Measurements from ENCODE around the gene CD59.

Gene CD59

GRCh38 chr11:33668951-33669596 is 67.1 kb downstream of the CD59 start:
- Mint-ChIP-seq H3K4me3 (no peak overlapping the region), H3K4me1 (no peaks in the 10 kb centered on the region), H3K9me3 (no peaks in the 10 kb centered on the region), H3K27me3 (ENCODE audit: low read depth, poor library complexity) (peaks cover 8% of the 10 kb centered on the region), H3K36me3 (ENCODE audit: low read depth) (peaks cover 29% of the 10 kb centered on the region), H3K27ac (no peak overlapping the region)
- DNase-seq: no peak
- TF ChIP-seq, protein P1, sequence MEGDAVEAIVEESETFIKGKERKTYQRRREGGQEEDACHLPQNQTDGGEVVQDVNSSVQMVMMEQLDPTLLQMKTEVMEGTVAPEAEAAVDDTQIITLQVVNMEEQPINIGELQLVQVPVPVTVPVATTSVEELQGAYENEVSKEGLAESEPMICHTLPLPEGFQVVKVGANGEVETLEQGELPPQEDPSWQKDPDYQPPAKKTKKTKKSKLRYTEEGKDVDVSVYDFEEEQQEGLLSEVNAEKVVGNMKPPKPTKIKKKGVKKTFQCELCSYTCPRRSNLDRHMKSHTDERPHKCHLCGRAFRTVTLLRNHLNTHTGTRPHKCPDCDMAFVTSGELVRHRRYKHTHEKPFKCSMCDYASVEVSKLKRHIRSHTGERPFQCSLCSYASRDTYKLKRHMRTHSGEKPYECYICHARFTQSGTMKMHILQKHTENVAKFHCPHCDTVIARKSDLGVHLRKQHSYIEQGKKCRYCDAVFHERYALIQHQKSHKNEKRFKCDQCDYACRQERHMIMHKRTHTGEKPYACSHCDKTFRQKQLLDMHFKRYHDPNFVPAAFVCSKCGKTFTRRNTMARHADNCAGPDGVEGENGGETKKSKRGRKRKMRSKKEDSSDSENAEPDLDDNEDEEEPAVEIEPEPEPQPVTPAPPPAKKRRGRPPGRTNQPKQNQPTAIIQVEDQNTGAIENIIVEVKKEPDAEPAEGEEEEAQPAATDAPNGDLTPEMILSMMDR (IDR thresholded peaks at IDR 0.05): no peak

DNA sequence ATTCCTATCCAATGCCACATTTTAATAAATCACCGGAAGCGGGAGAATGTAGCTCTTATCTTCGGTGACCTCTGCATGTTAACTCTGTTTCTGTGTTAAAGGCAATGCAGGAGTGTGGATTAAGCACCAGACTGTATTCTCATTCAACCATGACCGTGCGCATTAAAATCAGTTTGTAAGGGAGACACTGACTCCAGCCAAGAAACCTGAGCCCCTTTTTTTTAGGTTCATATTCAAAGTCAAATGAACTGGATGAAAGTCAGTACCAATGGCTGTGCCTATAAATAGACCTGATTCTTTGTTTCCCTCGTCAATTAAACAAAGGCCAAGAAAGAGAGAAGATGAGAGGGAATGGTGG is 67.8 kb downstream of the CD59 start:
- Mint-ChIP-seq H3K4me1 (no peaks in the 10 kb centered on the region), H3K9me3 (no peaks in the 10 kb centered on the region), H3K27me3 (ENCODE audit: low read depth, poor library complexity) (peaks cover 10% of the 10 kb centered on the region), H3K36me3 (ENCODE audit: low read depth) (peaks cover 30% of the 10 kb centered on the region), H3K4me3 (no peak overlapping the region), H3K27ac (no peak overlapping the region)
- no peak for DNase-seq
- TF ChIP-seq, protein P1 (IDR thresholded peaks at IDR 0.05): no peak

DNA sequence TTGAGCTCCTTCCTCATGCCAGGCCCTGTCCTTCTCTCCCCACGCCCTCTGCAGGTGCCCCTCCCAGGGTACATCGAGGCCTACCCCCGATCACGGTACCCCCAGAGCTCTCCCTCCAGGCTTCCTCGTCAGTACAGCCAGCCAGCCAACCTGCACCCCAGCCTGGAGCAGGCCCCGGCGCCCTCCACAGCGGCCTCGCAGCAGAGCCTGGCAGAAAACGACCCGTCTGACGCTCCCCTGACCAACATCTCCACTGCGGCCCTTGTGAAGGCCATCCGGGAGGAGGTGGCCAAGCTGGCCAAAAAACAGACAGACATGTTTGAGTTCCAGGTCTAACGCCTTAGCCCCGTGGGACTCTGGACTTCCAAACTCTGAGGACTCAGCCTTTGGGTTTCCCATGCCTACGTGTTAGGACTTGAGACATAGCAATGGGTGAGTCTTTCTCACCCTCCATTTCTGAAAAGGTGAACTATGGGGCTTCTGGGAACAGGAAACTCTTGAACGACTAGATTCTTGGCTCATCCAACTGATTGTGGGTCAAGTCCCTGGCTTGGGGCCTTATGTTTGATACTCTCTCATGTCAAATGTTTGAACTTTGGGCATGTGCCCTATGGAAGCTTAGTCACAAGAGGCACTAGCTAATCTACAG is 68.3 kb downstream of the CD59 start:
- TF ChIP-seq, protein P1 (IDR thresholded peaks at IDR 0.05): no peak
- Mint-ChIP-seq H3K27ac (no peak overlapping the region), H3K27me3 (ENCODE audit: low read depth, poor library complexity) (peaks cover 10% of the 10 kb centered on the region), H3K36me3 (ENCODE audit: low read depth) (peaks cover 30% of the 10 kb centered on the region), H3K4me3 (no peak overlapping the region), H3K9me3 (no peaks in the 10 kb centered on the region), H3K4me1 (no peaks in the 10 kb centered on the region)
- DNase-seq: no peak

DNA sequence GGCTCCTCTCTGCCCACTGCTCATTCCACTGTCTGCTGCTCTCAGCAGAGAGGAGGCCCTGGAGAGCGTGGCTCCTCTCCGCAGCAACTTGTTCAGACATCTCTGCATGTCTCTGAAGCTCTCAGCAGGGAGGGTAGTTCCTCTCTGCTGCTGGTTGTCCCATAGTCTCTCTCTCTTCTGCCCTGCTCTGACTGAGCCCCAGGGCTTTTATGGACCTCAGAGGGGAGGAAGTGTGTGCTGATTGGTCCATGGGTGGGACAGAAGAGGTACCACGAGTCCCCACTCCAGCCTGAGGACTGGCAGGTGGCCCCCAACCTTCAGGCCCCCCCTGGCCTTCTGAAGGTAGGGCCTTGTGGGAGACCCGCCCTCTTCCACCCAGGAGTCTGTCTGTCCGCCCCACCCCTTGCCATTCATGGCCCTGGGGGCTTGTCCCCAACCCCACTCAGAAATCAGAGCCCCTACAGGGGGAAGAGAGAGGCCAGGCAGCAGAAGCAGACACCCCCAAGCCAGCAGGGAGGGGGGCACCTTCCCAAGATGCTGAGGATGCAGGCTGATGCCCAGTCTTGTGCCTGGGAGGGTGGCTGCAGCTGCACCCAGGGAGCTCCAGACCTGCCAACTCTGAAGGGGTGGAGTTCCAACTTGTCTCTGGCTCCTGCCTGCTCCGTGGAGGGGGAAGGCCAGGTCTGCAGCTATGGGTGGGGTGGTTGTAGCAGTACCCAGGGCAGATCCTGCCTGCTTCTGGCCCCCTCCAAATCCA is 70.7 kb downstream of the CD59 start:
- DNase-seq: no peak
- H3K4me1 Mint-ChIP-seq: no peaks in the 10 kb centered on the region
- TF ChIP-seq, protein P1 (IDR thresholded peaks at IDR 0.05): no peak
- no peaks in the 10 kb centered on the region for H3K9me3 Mint-ChIP-seq
- H3K4me3 Mint-ChIP-seq: no peak overlapping the region
- no peak overlapping the region for H3K27ac Mint-ChIP-seq
- peaks cover 10% of the 10 kb centered on the region for H3K27me3 Mint-ChIP-seq (ENCODE audit: low read depth, poor library complexity)
- peaks cover 30% of the 10 kb centered on the region for H3K36me3 Mint-ChIP-seq (ENCODE audit: low read depth)

GRCh38 chr11:33664827-33665226 is 71.4 kb downstream of the CD59 start:
- peaks cover 30% of the 10 kb centered on the region for H3K36me3 Mint-ChIP-seq (ENCODE audit: low read depth)
- no peak overlapping the region for H3K4me3 Mint-ChIP-seq
- H3K9me3 Mint-ChIP-seq: no peaks in the 10 kb centered on the region
- DNase-seq: no peak
- H3K4me1 Mint-ChIP-seq: no peaks in the 10 kb centered on the region
- TF ChIP-seq, protein P1 (IDR thresholded peaks at IDR 0.05): no peak
- no peak overlapping the region for H3K27ac Mint-ChIP-seq
- H3K27me3 Mint-ChIP-seq (ENCODE audit: low read depth, poor library complexity): peaks cover 10% of the 10 kb centered on the region
